ENCODE measurements around the gene SLC11A2.

The SLC11A2 gene

GRCh38 chr12:51025836-51026638, at the start of gene SLC11A2:
SLC11A2 (minus strand) TSS chr12:51026384; CDS start chr12:51010728, 15,656 bp downstream.
- peak; percentile 97 for DNase-seq

GRCh38 chr12:51075390-51075789, 49.2 kb upstream of the SLC11A2 start:
- DNase-seq: no peak

GRCh38 chr12:51071663-51072062, 45.5 kb upstream of the SLC11A2 start:
- DNase-seq: no peak

GRCh38 chr12:51070004-51070403, 43.8 kb upstream of the SLC11A2 start:
- no peak for DNase-seq

GRCh38 chr12:51067771-51068170, 41.6 kb upstream of the SLC11A2 start:
- DNase-seq: no peak

GRCh38 chr12:51067229-51067628, 41.0 kb upstream of the SLC11A2 start:
- DNase-seq: no peak

GRCh38 chr12:51065530-51065929, 39.3 kb upstream of the SLC11A2 start:
- no peak for DNase-seq

GRCh38 chr12:51062631-51063397, 36.6 kb upstream of the SLC11A2 start:
- DNase-seq: no peak

GRCh38 chr12:51059086-51059485, 32.9 kb upstream of the SLC11A2 start:
- DNase-seq: peak; percentile 30

- no peak for DNase-seq
These were observed 30.1 kb upstream of the SLC11A2 start for GRCh38 chr12:51056242-51056641.

- DNase-seq: no peak
These were observed 28.9 kb upstream of the SLC11A2 start for GRCh38 chr12:51055060-51055459.

- DNase-seq: no peak
These were observed 25.6 kb upstream of the SLC11A2 start for GRCh38 chr12:51051787-51052186.

GRCh38 chr12:51049525-51049924, 23.3 kb upstream of the SLC11A2 start:
- DNase-seq: no peak

GRCh38 chr12:51048661-51049251, 22.6 kb upstream of the SLC11A2 start:
- DNase-seq: no peak

- DNase-seq: peak; percentile 98
These were observed 21.7 kb upstream of the SLC11A2 start, which contains the start of gene LETMD1 for GRCh38 chr12:51047655-51048540. LETMD1 (plus strand) TSS chr12:51048327; CDS start chr12:51048357, 30 bp downstream.

- DNase-seq: no peak
These were observed 10.1 kb upstream of the SLC11A2 start for GRCh38 chr12:51036279-51036678.

GRCh38 chr12:51033457-51034089, 7.4 kb upstream of the SLC11A2 start:
- no peak for DNase-seq

GRCh38 chr12:51033048-51033447, 6.9 kb upstream of the SLC11A2 start:
- no peak for DNase-seq

- DNase-seq: no peak
These were observed 2.6 kb upstream of the SLC11A2 start for GRCh38 chr12:51028813-51029150.

- no peak for DNase-seq
These were observed 2.1 kb upstream of the SLC11A2 start for GRCh38 chr12:51028126-51028812.

GRCh38 chr12:51027342-51027835, 1.2 kb upstream of the SLC11A2 start:
- no peak for DNase-seq
